HCT116 (cell line): ENCODE measurements around the gene DDX52. TPM values are rescaled to one million over a fixed set of nuclear protein-coding genes. Genes with fewer than 3 reads are reported as not detected.
A peak's percentile ranks its signal among the peaks of the same experiment; 100 is the strongest.

Experiments used
- ATAC-seq: fragments of 200-7000 bp; cut with Tn5 transposase; 2 replicates; pipeline ENCODE4 v1.9.1; 2020; ENCODE audit warnings: mild to moderate bottlenecking, moderate library complexity
- BruUV-seq: library from RNA; stranded (reverse); fragments of 400-500 nt; replicated peaks from 2 replicates; lab custom pipeline; 2021; lab: Mats Ljungman, UMichigan
- CTCF ChIA-PET: fragments of 300-600 bp; sonication (Branson Sonifier 250); formaldehyde crosslinking; loops from one replicate; lab custom pipeline; 2021; ENCODE audit warnings: antibody characterized with exemption; lab: Charles Lee
- POLR2A ChIA-PET: fragments of 300-600, 350-600 bp; sonication (Branson Sonifier 250); formaldehyde crosslinking; loops from one replicate; lab custom pipeline; 2021; ENCODE audit warnings: antibody characterized with exemption; lab: Charles Lee
- RAD21 ChIA-PET, 2 experiments: fragments of 300-600 bp; sonication (Branson Sonifier 250); formaldehyde crosslinking; loops; one replicate each; lab custom pipeline; 2023; ENCODE audit warnings: low total read pairs in 2 of 2; ENCODE audit not compliant: uncharacterized antibody in 2 of 2, unreplicated experiment in 2 of 2, low non-redundant PET in 1 of 2; lab: Charles Lee
- DNase-seq: peaks from one replicate; pipeline ENCODE4 v3.0.0-alpha.2; 2010; ENCODE audit warnings: low read depth, low spot score
- H2AFZ ChIP-seq: fragments of 200-600 bp; shearing (Covaris generic), sonication (generic); 2 replicates; pipeline ENCODE4 v1.6.1; 2017; ENCODE audit warnings: low read depth, mixed run types, mixed read lengths, antibody characterized with exemption, low read length; ENCODE audit not compliant: poor library complexity, severe bottlenecking
- H3K27ac ChIP-seq: 2 replicates; pipeline ENCODE4 v1.5.1; 2012; ENCODE audit warnings: low read depth, low read length
- H3K27me3 ChIP-seq: fragments of 200-600 bp; sonication (generic); 2 replicates; pipeline ENCODE4 v1.6.1; 2016; ENCODE audit warnings: mixed run types, low read length, mixed read lengths; ENCODE audit not compliant: insufficient read depth
- H3K36me3 ChIP-seq, 2 experiments: fragments of 200-500 bp in 1 of 2; fragments of 200-600 bp in 1 of 2; sonication (Bioruptor generic) in 1 of 2; sonication (generic) in 1 of 2; 2 replicates each; pipeline versions ENCODE4 v1.5.1 to v1.6.1; 2014 to 2016; ENCODE audit warnings: low read length in 2 of 2, inconsistent platforms in 1 of 2, mixed read lengths in 1 of 2, mixed run types in 1 of 2; ENCODE audit not compliant: insufficient read depth in 2 of 2, control insufficient read depth in 1 of 2
- H3K4me1 ChIP-seq, 2 experiments: fragments of 200-600 bp in 1 of 2; sonication (generic) in 1 of 2; 2 replicates each; pipeline versions ENCODE4 v1.5.1 to v1.6.1; 2012 to 2017; ENCODE audit warnings: low read length in 2 of 2, inconsistent platforms in 1 of 2, mild to moderate bottlenecking in 1 of 2, mixed read lengths in 1 of 2, mixed run types in 1 of 2, moderate library complexity in 1 of 2; ENCODE audit not compliant: insufficient read depth in 2 of 2, control insufficient read depth in 1 of 2
- H3K4me2 ChIP-seq: fragments of 200-600 bp; sonication (generic); 2 replicates; pipeline ENCODE4 v1.6.1; 2017; ENCODE audit warnings: mixed run types, low read length, mixed read lengths
- H3K4me3 ChIP-seq, 2 experiments: fragments of 200-600 bp in 1 of 2; sonication (generic) in 1 of 2; replicated peaks in 1 of 2; 2 replicates each; pipeline ENCODE4 v1.5.1; 2011 to 2016; ENCODE audit warnings: low read length in 2 of 2, control low read depth in 1 of 2, low read depth in 1 of 2, mild to moderate bottlenecking in 1 of 2, mixed read lengths in 1 of 2, mixed run types in 1 of 2
- H3K79me2 ChIP-seq: fragments of 200-600 bp; sonication (generic); 2 replicates; pipeline ENCODE4 v1.6.1; 2017; ENCODE audit warnings: mild to moderate bottlenecking, mixed run types, low read length, moderate library complexity, mixed read lengths; ENCODE audit not compliant: insufficient read depth
- H3K9ac ChIP-seq: fragments of 200-600 bp; sonication (generic); 2 replicates; pipeline ENCODE4 v1.6.1; 2016; ENCODE audit warnings: low read length, mixed read lengths
- H3K9me2 ChIP-seq: fragments of 200-600 bp; sonication (generic), shearing (Covaris generic); 2 replicates; pipeline ENCODE4 v1.6.1; 2017; ENCODE audit warnings: mixed run types, mild to moderate bottlenecking, moderate library complexity; ENCODE audit not compliant: insufficient read depth
- H3K9me3 ChIP-seq, 2 experiments: fragments of 200-500 bp in 1 of 2; fragments of 200-600 bp in 1 of 2; sonication (Bioruptor generic) in 1 of 2; sonication (generic) in 1 of 2; 2 replicates each; pipeline ENCODE4 v1.6.1; 2014 to 2017; ENCODE audit warnings: low read length in 2 of 2, mixed read lengths in 2 of 2, inconsistent platforms in 1 of 2, low read depth in 1 of 2, mild to moderate bottlenecking in 1 of 2, mixed run types in 1 of 2, moderate library complexity in 1 of 2; ENCODE audit not compliant: control insufficient read depth in 1 of 2, insufficient read depth in 1 of 2
- H4K20me1 ChIP-seq: fragments of 200-600 bp; sonication (generic), shearing (Covaris generic); 2 replicates; pipeline ENCODE4 v1.6.1; 2017; ENCODE audit warnings: mixed run types, mild to moderate bottlenecking, moderate library complexity; ENCODE audit not compliant: insufficient read depth
- ATF3 ChIP-seq: IDR thresholded peaks from 2 replicates; pipeline ENCODE4 v1.6.1; 2012
- CBX3 ChIP-seq: IDR thresholded peaks from 2 replicates; pipeline ENCODE4 v1.6.1; 2012; ENCODE audit warnings: low read depth
- EZH2 ChIP-seq: fragments of 200-600 bp; sonication (generic); IDR thresholded peaks from 2 replicates; pipeline ENCODE4 v1.6.1; 2017; ENCODE audit warnings: antibody characterized with exemption, mixed run types
- EZH2phosphoT487 ChIP-seq: fragments of 200-600 bp; IDR thresholded peaks from 2 replicates; pipeline ENCODE4 v1.6.1; 2018; ENCODE audit warnings: antibody characterized with exemption, borderline replicate concordance
- JUND ChIP-seq: IDR thresholded peaks from 2 replicates; pipeline ENCODE4 v1.6.1; 2012
- POLR2A ChIP-seq: IDR thresholded peaks from 2 replicates; pipeline ENCODE4 v1.7.0; 2011; ENCODE audit warnings: borderline replicate concordance; ENCODE audit not compliant: insufficient read depth, insufficient read length; ENCODE audit errors: extremely low read depth
- SIN3A ChIP-seq: IDR thresholded peaks from 2 replicates; pipeline ENCODE4 v1.6.1; 2012; ENCODE audit warnings: low read depth
- SRF ChIP-seq: IDR thresholded peaks from 2 replicates; pipeline ENCODE4 v1.6.1; 2012; ENCODE audit warnings: low read depth
- ZFX ChIP-seq: fragments of 450-650 bp; IDR thresholded peaks from 2 replicates; pipeline ENCODE4 v1.6.1; 2017
- ZNF274 ChIP-seq: fragments of 200-500 bp; sonication (Bioruptor generic); IDR thresholded peaks from 2 replicates; pipeline ENCODE4 v1.6.1; 2014; ENCODE audit warnings: mild to moderate bottlenecking, low read depth, low read length, inconsistent platforms
- intact Hi-C: fragments of 100-400 bp; cut with micrococcal nuclease; formaldehyde crosslinking; loops from 2 replicates; pipeline ENCODE4 v1.10.0; 2022
- total RNA-seq: library from RNA; stranded (reverse); gene quantifications from one replicate; pipeline ENCODE4 v1.2.1, GENCODE V29; 2021; ENCODE audit not compliant: unreplicated experiment
- TF ChIP-seq, protein P1 (sequence below): IDR thresholded peaks from 2 replicates; pipeline ENCODE4 v1.6.1; 2012
- TF ChIP-seq, protein P2 (sequence below), 3 experiments: fragments of 200-600 bp in 1 of 3; sonication (generic) in 1 of 3; IDR thresholded peaks in 2 of 3; conservative IDR thresholded peaks in 1 of 3; 2 replicates each; pipeline ENCODE4 v1.5.1; 2012 to 2017; ENCODE audit warnings: low read depth in 2 of 3, low read length in 2 of 3, antibody characterized with exemption in 1 of 3, borderline replicate concordance in 1 of 3, control low read depth in 1 of 3, mild to moderate bottlenecking in 1 of 3, mixed read lengths in 1 of 3, mixed run types in 1 of 3, moderate library complexity in 1 of 3; ENCODE audit not compliant: insufficient read depth in 1 of 3

The DDX52 gene
- total RNA-seq, 1 experiment from 2014 or later: 45.4 TPM

DNA sequence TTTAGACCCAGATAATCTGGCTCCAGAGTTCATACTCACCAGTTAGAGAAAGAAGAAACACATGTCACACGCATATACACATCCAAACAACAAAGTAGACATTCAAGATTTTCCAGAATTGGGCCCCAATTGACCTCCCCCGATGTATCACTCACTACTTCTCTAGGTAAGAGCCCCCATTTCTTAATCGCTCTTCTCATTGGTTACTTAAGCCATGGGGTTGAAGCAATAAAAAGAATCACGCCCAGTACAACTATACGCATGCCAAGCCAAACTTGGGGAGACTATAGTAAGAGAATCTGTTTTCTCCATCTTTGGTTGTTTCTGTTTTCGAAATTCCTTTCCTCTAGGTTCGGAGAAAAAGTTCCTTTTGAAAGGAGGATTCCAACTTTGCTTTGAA is 565 bp downstream of the DDX52 start:
- Histone ChIP-seq H3K9me3 (no peaks in the 10 kb centered on the region), H3K9me2 (no peaks in the 10 kb centered on the region), H3K79me2 (peaks cover 53% of the 10 kb centered on the region), H3K27ac (peak overlapping the region; percentile 48), H3K4me2 (peak overlapping the region; percentile 74), H3K36me3 (peaks cover 10% of the 10 kb centered on the region in 2 experiments; a peak in 3 of 4 replicates), H3K27me3 (peaks cover 10% of the 10 kb centered on the region; the same call in 1 of the 2 replicates), H4K20me1 (no peaks in the 10 kb centered on the region), H3K4me1 (peaks cover 5 to 12% of the 10 kb centered on the region in 2 experiments; a peak in 3 of 4 replicates), H3K4me3 (peak overlapping the region; percentile 69 to 90), H2AFZ (no peak overlapping the region), H3K9ac (peak overlapping the region; percentile 80)
- BruUV-seq: TSS peak; percentile 73
- ChIA-PET POLR2A (interaction anchor here (2.0 kb wide), 1 partner anchor 34 kb away, joined by 6 read pairs; the partner anchor contains the start of gene SYNRG), RAD21 (no interaction called here), CTCF (no interaction called here)
- intact Hi-C loops: no loop called here
- DNase-seq: no peak
- peak; percentile 58 for ATAC-seq
- TF ChIP-seq ATF3 (no peak), JUND (no peak), ZNF274 (no peak)
- TF ChIP-seq, protein P1, sequence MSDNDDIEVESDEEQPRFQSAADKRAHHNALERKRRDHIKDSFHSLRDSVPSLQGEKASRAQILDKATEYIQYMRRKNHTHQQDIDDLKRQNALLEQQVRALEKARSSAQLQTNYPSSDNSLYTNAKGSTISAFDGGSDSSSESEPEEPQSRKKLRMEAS: peak; percentile 6; the same call in 1 of the 2 replicates
- TF ChIP-seq, protein P2, sequence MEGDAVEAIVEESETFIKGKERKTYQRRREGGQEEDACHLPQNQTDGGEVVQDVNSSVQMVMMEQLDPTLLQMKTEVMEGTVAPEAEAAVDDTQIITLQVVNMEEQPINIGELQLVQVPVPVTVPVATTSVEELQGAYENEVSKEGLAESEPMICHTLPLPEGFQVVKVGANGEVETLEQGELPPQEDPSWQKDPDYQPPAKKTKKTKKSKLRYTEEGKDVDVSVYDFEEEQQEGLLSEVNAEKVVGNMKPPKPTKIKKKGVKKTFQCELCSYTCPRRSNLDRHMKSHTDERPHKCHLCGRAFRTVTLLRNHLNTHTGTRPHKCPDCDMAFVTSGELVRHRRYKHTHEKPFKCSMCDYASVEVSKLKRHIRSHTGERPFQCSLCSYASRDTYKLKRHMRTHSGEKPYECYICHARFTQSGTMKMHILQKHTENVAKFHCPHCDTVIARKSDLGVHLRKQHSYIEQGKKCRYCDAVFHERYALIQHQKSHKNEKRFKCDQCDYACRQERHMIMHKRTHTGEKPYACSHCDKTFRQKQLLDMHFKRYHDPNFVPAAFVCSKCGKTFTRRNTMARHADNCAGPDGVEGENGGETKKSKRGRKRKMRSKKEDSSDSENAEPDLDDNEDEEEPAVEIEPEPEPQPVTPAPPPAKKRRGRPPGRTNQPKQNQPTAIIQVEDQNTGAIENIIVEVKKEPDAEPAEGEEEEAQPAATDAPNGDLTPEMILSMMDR (IDR thresholded peaks at IDR 0.05 in 2 of 3, conservative IDR thresholded peaks at IDR 0.05 in 1 of 3; ENCODE audit: borderline replicate concordance in 1 of 3, insufficient read depth in 1 of 3, low read depth in 2 of 3, low read length in 2 of 3): no peak

DNA sequence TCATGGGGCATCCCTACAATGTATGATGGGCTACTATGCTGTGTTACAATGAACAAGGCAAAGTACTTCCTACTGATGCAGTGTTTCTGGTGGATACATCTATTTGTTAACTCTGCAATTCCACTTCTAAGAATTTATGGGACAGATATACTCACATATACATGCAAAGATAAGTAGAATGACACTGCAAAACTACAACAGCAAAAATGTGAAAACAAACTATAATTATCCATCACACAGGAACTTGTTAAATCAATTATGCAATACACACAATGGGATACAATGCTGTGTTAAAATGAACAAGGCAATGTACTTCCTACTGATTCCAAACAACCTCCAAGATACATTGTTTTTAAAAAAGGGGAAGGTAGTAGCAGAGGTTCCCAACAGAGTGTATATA is 3.2 kb downstream of the DDX52 start:
- Histone ChIP-seq H3K27ac (no peak overlapping the region), H3K9me3 (no peaks in the 10 kb centered on the region), H3K79me2 (peaks cover 65% of the 10 kb centered on the region), H2AFZ (no peak overlapping the region), H4K20me1 (no peaks in the 10 kb centered on the region), H3K9me2 (no peaks in the 10 kb centered on the region), H3K27me3 (no peaks in the 10 kb centered on the region), H3K4me3 (no peak overlapping the region), H3K36me3 (peaks cover 13 to 15% of the 10 kb centered on the region in 2 experiments; a peak in 3 of 4 replicates), H3K4me2 (no peak overlapping the region), H3K4me1 (peaks cover 5 to 12% of the 10 kb centered on the region in 2 experiments; a peak in 3 of 4 replicates), H3K9ac (no peak overlapping the region)
- DNase-seq (no peak), ATAC-seq (no peak)
- RAD21 ChIA-PET: no interaction called here
- intact Hi-C loops: no loop called here
- POLR2A ChIA-PET: no interaction called here
- CTCF ChIA-PET: no interaction called here
- BruUV-seq: TSS peak; percentile 8
- no peak for TF ChIP-seq SIN3A
- no peak for TF ChIP-seq CBX3
- no peak for TF ChIP-seq JUND
- TF ChIP-seq, protein P1: no peak
- TF ChIP-seq POLR2A: no peak
- no peak for TF ChIP-seq ZFX
- TF ChIP-seq ATF3: no peak
- TF ChIP-seq EZH2phosphoT487: no peak
- no peak for TF ChIP-seq EZH2
- TF ChIP-seq, protein P2 (IDR thresholded peaks at IDR 0.05 in 2 of 3, conservative IDR thresholded peaks at IDR 0.05 in 1 of 3; ENCODE audit: borderline replicate concordance in 1 of 3, insufficient read depth in 1 of 3, low read depth in 2 of 3, low read length in 2 of 3): no peak
- no peak for TF ChIP-seq ZNF274
- no peak for TF ChIP-seq SRF
